IMR-90 (cell line): Measurements from ENCODE around the gene ALDH7A1. TPM values are rescaled to one million over a fixed set of nuclear protein-coding genes. Genes with fewer than 3 reads are reported as not detected.

Experiments
- ATAC-seq: fragments of 200-7000 bp; cut with Tn5 transposase; 2 replicates; pipeline ENCODE4 v1.9.1; 2020; ENCODE audit warnings: low read depth, mild to moderate bottlenecking, moderate library complexity
- BruUV-seq: library from RNA; stranded (reverse); fragments of 400-500 nt; replicated peaks from 2 replicates; lab custom pipeline; 2021; lab: Mats Ljungman, UMichigan
- CTCF ChIA-PET: fragments of 300-600 bp; formaldehyde crosslinking; extraction: SDS; loops from one replicate; lab custom pipeline; 2021; ENCODE audit warnings: antibody characterized with exemption; lab: Yijun Ruan, JAX
- POLR2A ChIA-PET: fragments of 300-600 bp; sonication (Branson Sonifier 250); formaldehyde crosslinking; loops from one replicate; lab custom pipeline; 2022; ENCODE audit warnings: antibody characterized with exemption; ENCODE audit not compliant: unreplicated experiment; lab: Charles Lee
- DNase-seq: peaks from one replicate; pipeline ENCODE4 v3.0.0; 2013
- H2AFZ ChIP-seq: replicated peaks from 2 replicates; pipeline ENCODE3; 2013; ENCODE audit warnings: low read length, mild to moderate bottlenecking; ENCODE audit not compliant: poor library complexity
- H2AK5ac ChIP-seq: 2 replicates; pipeline ENCODE4 v1.6.1; 2013; ENCODE audit warnings: low read depth, low read length, inconsistent platforms
- H2AK9ac ChIP-seq: replicated peaks from 2 replicates; pipeline ENCODE3; 2013; ENCODE audit warnings: mild to moderate bottlenecking, low read depth, low read length, moderate library complexity; ENCODE audit not compliant: poor library complexity
- H2BK120ac ChIP-seq: 2 replicates; pipeline ENCODE4 v1.6.1; 2013; ENCODE audit warnings: low read depth, low read length, inconsistent platforms
- H2BK15ac ChIP-seq: 3 replicates; pipeline ENCODE4 v1.6.1; 2013; ENCODE audit warnings: low read depth, low read length, inconsistent platforms
- H2BK20ac ChIP-seq: 2 replicates; pipeline ENCODE4 v1.6.1; 2013; ENCODE audit warnings: low read depth, mild to moderate bottlenecking, inconsistent platforms, low read length, moderate library complexity
- H2BK5ac ChIP-seq: 2 replicates; pipeline ENCODE4 v1.6.1; 2013; ENCODE audit warnings: mild to moderate bottlenecking, low read depth, low read length, inconsistent platforms; ENCODE audit not compliant: poor library complexity, severe bottlenecking
- H3K14ac ChIP-seq: replicated peaks from 2 replicates; pipeline ENCODE4 v1.6.1; 2013; ENCODE audit warnings: low read depth, low read length, inconsistent platforms
- H3K18ac ChIP-seq: 2 replicates; pipeline ENCODE4 v1.6.1; 2013; ENCODE audit warnings: low read depth, low read length, control low read depth
- H3K23ac ChIP-seq: 2 replicates; pipeline ENCODE4 v1.6.1; 2013; ENCODE audit warnings: low read depth, low read length, inconsistent platforms
- H3K27ac ChIP-seq: 2 replicates; pipeline ENCODE4 v1.5.1; 2013; ENCODE audit warnings: mild to moderate bottlenecking, control low read depth, low read length; ENCODE audit not compliant: insufficient read depth
- H3K27me3 ChIP-seq: 2 replicates; pipeline ENCODE4 v1.6.1; 2013; ENCODE audit warnings: low read length; ENCODE audit not compliant: control insufficient read depth, insufficient read depth
- H3K36me3 ChIP-seq: 2 replicates; pipeline ENCODE4 v1.6.1; 2013; ENCODE audit warnings: low read length, mixed read lengths; ENCODE audit not compliant: control insufficient read depth, insufficient read depth
- H3K4ac ChIP-seq: 2 replicates; pipeline ENCODE4 v1.6.1; 2013; ENCODE audit warnings: low read depth, low read length, inconsistent platforms
- H3K4me1 ChIP-seq: 2 replicates; pipeline ENCODE4 v1.6.1; 2013; ENCODE audit warnings: low read length, mixed read lengths; ENCODE audit not compliant: control insufficient read depth, insufficient read depth
- H3K4me2 ChIP-seq: 2 replicates; pipeline ENCODE4 v1.6.1; 2013; ENCODE audit warnings: low read depth, mild to moderate bottlenecking, control low read depth, low read length, moderate library complexity
- H3K4me3 ChIP-seq: 2 replicates; pipeline ENCODE4 v1.5.1; 2013; ENCODE audit warnings: low read depth, mild to moderate bottlenecking, control low read depth, low read length, moderate library complexity; ENCODE audit not compliant: insufficient read depth
- H3K56ac ChIP-seq: 2 replicates; pipeline ENCODE4 v1.6.1; 2013; ENCODE audit warnings: low read length, inconsistent platforms; ENCODE audit not compliant: insufficient read depth; ENCODE audit errors: extremely low read depth
- H3K79me1 ChIP-seq, 2 experiments: 2 replicates each; pipeline ENCODE4 v1.6.1; 2013; ENCODE audit warnings: low read length in 2 of 2, inconsistent platforms in 1 of 2, low read depth in 1 of 2
- H3K9ac ChIP-seq: 2 replicates; pipeline ENCODE4 v1.6.1; 2013; ENCODE audit warnings: low read depth, low read length, control low read depth
- H3K9me1 ChIP-seq: 2 replicates; pipeline ENCODE4 v1.6.1; 2013; ENCODE audit warnings: low read length, inconsistent platforms; ENCODE audit not compliant: insufficient read depth
- H3K9me3 ChIP-seq: 2 replicates; pipeline ENCODE4 v1.6.1; 2013; ENCODE audit warnings: low read length; ENCODE audit not compliant: control insufficient read depth, insufficient read depth
- H4K20me1 ChIP-seq: 2 replicates; pipeline ENCODE4 v1.6.1; 2013; ENCODE audit warnings: low read length, inconsistent platforms; ENCODE audit not compliant: insufficient read depth
- H4K5ac ChIP-seq: 2 replicates; pipeline ENCODE4 v1.6.1; 2013; ENCODE audit warnings: mild to moderate bottlenecking, low read depth, low read length, control low read depth
- H4K8ac ChIP-seq, 2 experiments: 2 replicates each; pipeline ENCODE4 v1.6.1; 2013; ENCODE audit warnings: low read depth in 2 of 2, low read length in 2 of 2, control low read depth in 1 of 2, inconsistent platforms in 1 of 2
- H4K91ac ChIP-seq: 2 replicates; pipeline ENCODE4 v1.6.1; 2013; ENCODE audit warnings: low read depth, low read length, inconsistent platforms; ENCODE audit not compliant: insufficient read depth
- CHD1 ChIP-seq: IDR thresholded peaks from 2 replicates; pipeline ENCODE4 v1.6.1; 2012; ENCODE audit warnings: low read depth, low read length, improper control_type of control experiment
- WGBS, 2 experiments: methylation state at CpG; one replicate each; pipeline versions ENCODE4 v1.1.5 to v1.1.7; 2013; ENCODE audit warnings: missing lambda C conversion rate in 2 of 2; ENCODE audit not compliant: insufficient read length in 1 of 2; ENCODE audit errors: extremely low coverage in 2 of 2; 5-methylcytosine and 5-hydroxymethylcytosine counted together
- dilution Hi-C: fragments of 300-500 bp; cut with HindIII; formaldehyde crosslinking; loops from one replicate; pipeline ENCODE4 v1.14.3; 2018; ENCODE audit warnings: low sequenced_read_pairs; ENCODE audit not compliant: unreplicated experiment
- in situ Hi-C: fragments of 300-500 bp; cut with MboI; formaldehyde crosslinking; loops from 3 replicates; pipeline ENCODE4 v1.14.3; 2019; ENCODE audit warnings: low sequenced_read_pairs, inconsistent platforms, mixed read lengths
- intact Hi-C: fragments of 100-400 bp; cut with micrococcal nuclease; formaldehyde crosslinking; loops from 2 replicates; pipeline ENCODE4 v1.10.0; 2022
- polyA plus RNA-seq, 3 experiments: library from polyadenylated mRNA; depleted of rRNA; stranded (reverse); fragments of >200 nt; gene quantifications; 2 replicates each; pipeline ENCODE4 v1.2.3, GENCODE V29; 2012; ENCODE audit warnings: low replicate concordance in 1 of 3
- total RNA-seq: library from RNA; depleted of rRNA; stranded (reverse); fragments of >200 nt; gene quantifications from 2 replicates; pipeline ENCODE4 v1.2.3, GENCODE V29; 2012

Gene ALDH7A1
- total and polyA plus RNA-seq, 2 of the 4 experiments (the other 2 are of a cell fraction): 40.9 to 62.2 TPM

DNA sequence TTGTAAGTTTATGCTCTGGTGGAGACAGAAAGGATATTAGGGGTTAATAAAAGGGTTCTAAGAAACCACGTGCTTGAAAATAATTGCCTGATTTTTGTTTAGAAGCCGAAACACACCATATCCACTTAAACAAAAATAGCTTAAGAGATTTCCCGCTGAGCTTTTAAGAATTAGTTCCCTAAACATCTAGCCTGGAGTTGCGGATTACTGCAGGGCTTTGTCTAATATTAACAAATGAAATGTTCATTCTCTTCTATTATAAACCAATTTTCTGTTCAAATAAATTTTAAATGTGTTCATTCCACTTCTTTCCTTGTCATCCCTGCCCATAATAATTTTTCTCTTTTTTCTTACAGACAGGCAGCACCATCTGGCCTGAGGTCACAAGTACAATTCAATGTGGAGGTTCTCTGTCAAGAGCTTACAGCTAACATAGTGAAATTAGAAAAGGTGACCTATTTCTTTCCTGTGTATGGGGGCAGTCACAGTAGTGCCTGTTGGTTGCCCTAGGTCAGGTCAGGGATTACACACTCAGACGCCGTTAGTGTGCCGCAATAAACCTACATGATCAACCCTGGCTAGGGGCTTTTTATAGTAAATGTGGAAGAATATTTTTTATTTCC lies 106.5 kb downstream of the ALDH7A1 start:
- POLR2A ChIA-PET: no interaction called here
- H3K18ac ChIP-seq: no peak overlapping the region
- H3K4ac ChIP-seq: no peak overlapping the region
- H3K9me3 ChIP-seq: no peaks in the 10 kb centered on the region
- CTCF ChIA-PET: interaction anchor here (0.8 kb wide), 1 partner anchor 11 kb away, joined by 4 read pairs; no protein-coding TSS in a partner anchor
- WGBS, 2 experiments: no CpG with 5 or more reads among the region's 7 CpGs
- H3K27me3 ChIP-seq: no peaks in the 10 kb centered on the region
- no peak overlapping the region for H3K14ac ChIP-seq
- no peak overlapping the region for H3K56ac ChIP-seq
- H4K20me1 ChIP-seq: no peaks in the 10 kb centered on the region
- no peak overlapping the region for H3K9ac ChIP-seq
- BruUV-seq: no TSS peak
- H3K9me1 ChIP-seq: no peaks in the 10 kb centered on the region
- dilution Hi-C loops: no loop called here
- no peak overlapping the region for H4K91ac ChIP-seq
- H3K79me1 ChIP-seq: no peaks in the 10 kb centered on the region
- no peak overlapping the region for H4K5ac ChIP-seq
- no peak overlapping the region for H4K8ac ChIP-seq
- H2BK20ac ChIP-seq: no peak overlapping the region
- H2AK5ac ChIP-seq: no peak overlapping the region
- H3K27ac ChIP-seq: no peak overlapping the region
- DNase-seq (no peak), ATAC-seq (no peak)
- no peak for TF ChIP-seq CHD1
- H2AFZ ChIP-seq: no peak overlapping the region
- intact Hi-C loops: no loop called here
- H3K36me3 ChIP-seq: peaks cover 15% of the 10 kb centered on the region
- no peak overlapping the region for H2BK5ac ChIP-seq
- H3K4me3 ChIP-seq: no peak overlapping the region
- H2BK120ac ChIP-seq: no peak overlapping the region
- H3K23ac ChIP-seq: no peak overlapping the region
- H3K4me1 ChIP-seq: no peaks in the 10 kb centered on the region
- no peak overlapping the region for H3K4me2 ChIP-seq
- H2BK15ac ChIP-seq: no peak overlapping the region
- H2AK9ac ChIP-seq: no peak overlapping the region
- in situ Hi-C loops: no loop called here
